Measurements from ENCODE around the gene SETBP1.

- TF ChIP-seq POLR2A (IDR thresholded peaks at IDR 0.05; ENCODE audit: low read depth, low read length) (peak; percentile 64; the same call in 1 of the 2 replicates), TAF1 (IDR thresholded peaks at IDR 0.05; ENCODE audit: borderline replicate concordance, low read depth, low read length) (0 out of 2 replicates have a peak, but pooled peaks have one; percentile 15)
Observed at GRCh38 chr18:44680273-44681075, at the start of gene SETBP1.
